ENCODE measurements around the gene TGFBR1.

TGFBR1 gene

DNA sequence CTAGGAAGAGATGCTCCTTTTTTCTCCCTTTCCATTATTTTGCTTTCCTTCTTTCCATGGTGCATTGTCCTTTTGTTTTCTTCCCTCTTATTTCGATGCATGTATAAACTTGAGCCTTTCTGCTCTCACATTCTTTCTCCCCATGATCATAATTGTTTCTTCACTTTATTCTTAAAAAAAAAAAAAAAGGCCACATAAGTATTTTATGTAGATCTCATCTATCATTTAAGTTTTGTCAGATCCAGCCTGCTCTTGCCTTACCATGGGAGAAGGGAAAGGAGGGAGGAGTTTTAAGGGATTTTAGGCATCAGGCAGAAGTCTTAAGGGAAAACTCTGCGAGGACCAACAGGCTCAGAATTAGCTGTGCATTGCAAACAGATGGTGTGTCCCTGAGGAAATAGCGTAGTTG, 11.1 kb downstream of the TGFBR1 start:
- no peak overlapping the region for H3K4me3 Mint-ChIP-seq
- no peak for DNase-seq (ENCODE audit: low spot score in 2 of 2)
- peaks cover 77% of the 10 kb centered on the region for H3K4me1 Mint-ChIP-seq
- H3K9me3 Mint-ChIP-seq = no peaks in the 10 kb centered on the region
- H3K27ac Mint-ChIP-seq (ENCODE audit: low read depth) = peak overlapping the region; percentile 19
- H3K36me3 Mint-ChIP-seq (ENCODE audit: insufficient read depth) = peaks cover 11% of the 10 kb centered on the region
- ATAC-seq (replicated peaks; ENCODE audit: extremely low read depth, poor library complexity, severe bottlenecking) = no peak
- H3K27me3 Mint-ChIP-seq = no peaks in the 10 kb centered on the region

DNA sequence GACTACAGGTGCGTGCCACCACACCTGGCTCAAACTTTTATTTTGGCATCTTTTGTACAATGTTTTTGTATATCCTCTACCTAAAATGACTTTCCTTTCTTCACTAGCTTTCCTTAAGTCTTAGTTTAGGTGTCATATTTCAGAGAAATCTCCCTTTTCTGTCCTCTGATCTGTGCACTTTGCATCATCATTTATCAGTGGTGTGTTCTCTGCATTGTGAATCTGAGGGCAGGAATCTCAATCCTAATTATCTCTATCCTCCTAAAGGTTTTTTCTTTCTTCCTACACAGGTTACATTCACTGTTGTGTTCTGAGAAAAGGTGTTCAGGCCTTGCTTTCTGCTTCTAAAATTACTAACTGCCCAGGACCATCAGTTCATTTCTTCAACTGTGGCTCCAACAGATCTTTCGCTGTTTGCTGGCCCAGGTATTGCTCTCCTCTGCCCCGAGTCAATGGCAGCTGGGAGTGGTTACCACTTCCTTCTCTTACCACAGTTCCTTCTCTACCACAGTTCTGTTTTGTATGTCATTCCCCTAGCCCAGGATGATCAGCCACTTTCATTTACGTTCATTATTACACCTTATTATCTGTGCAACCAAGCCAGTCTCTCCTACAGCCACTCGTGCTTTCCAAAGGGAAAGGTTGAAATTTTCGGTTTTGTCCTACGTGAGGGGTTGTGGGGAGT, 14.0 kb downstream of the TGFBR1 start:
- DNase-seq (ENCODE audit: low spot score in 2 of 2) = peak in 1 of 2 donors; percentile 35

GRCh38 chr9:99119976-99120655, 15.2 kb downstream of the TGFBR1 start:
- Mint-ChIP-seq H3K36me3 (ENCODE audit: insufficient read depth) (peaks cover 5% of the 10 kb centered on the region), H3K27ac (ENCODE audit: low read depth) (peak overlapping the region; percentile 55), H3K9me3 (no peaks in the 10 kb centered on the region), H3K4me3 (peak overlapping the region; percentile 70), H3K27me3 (no peaks in the 10 kb centered on the region), H3K4me1 (peaks cover 69% of the 10 kb centered on the region)
- ATAC-seq (replicated peaks; ENCODE audit: extremely low read depth, poor library complexity, severe bottlenecking) (no peak), DNase-seq (ENCODE audit: low spot score in 2 of 2) (no peak)

More for the DNA sequence above, 14.0 kb downstream of the TGFBR1 start:
- peak overlapping the region; percentile 70 for H3K4me3 Mint-ChIP-seq
- peak; percentile 98 for ATAC-seq (replicated peaks; ENCODE audit: extremely low read depth, poor library complexity, severe bottlenecking)
- peak overlapping the region; percentile 55 for H3K27ac Mint-ChIP-seq (ENCODE audit: low read depth)
- H3K4me1 Mint-ChIP-seq = peaks cover 71% of the 10 kb centered on the region
- no peaks in the 10 kb centered on the region for H3K9me3 Mint-ChIP-seq
- peaks cover 5% of the 10 kb centered on the region for H3K36me3 Mint-ChIP-seq (ENCODE audit: insufficient read depth)
- H3K27me3 Mint-ChIP-seq = no peaks in the 10 kb centered on the region

DNA sequence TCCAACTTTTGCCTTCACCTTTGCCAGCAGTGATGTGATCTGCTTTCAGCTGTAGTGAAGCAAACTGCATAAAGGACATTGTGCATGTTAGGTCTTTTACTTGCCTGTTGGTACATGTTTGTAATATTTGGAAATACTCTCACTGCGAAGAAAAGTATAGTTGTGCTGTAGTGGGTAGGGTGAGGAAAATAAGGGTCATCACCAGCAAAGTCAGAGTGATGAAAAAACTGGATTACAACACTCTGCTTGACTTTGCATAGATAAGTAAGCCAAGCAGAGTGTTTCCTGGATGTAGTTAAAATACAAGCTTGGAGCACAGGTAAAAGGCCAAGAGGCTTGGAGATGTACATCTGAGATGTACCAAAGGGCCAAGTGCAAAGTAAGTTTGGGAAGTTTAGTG, 16.7 kb downstream of the TGFBR1 start:
- H3K4me1 Mint-ChIP-seq = peaks cover 67% of the 10 kb centered on the region
- DNase-seq (ENCODE audit: low spot score in 2 of 2) = no peak

DNA sequence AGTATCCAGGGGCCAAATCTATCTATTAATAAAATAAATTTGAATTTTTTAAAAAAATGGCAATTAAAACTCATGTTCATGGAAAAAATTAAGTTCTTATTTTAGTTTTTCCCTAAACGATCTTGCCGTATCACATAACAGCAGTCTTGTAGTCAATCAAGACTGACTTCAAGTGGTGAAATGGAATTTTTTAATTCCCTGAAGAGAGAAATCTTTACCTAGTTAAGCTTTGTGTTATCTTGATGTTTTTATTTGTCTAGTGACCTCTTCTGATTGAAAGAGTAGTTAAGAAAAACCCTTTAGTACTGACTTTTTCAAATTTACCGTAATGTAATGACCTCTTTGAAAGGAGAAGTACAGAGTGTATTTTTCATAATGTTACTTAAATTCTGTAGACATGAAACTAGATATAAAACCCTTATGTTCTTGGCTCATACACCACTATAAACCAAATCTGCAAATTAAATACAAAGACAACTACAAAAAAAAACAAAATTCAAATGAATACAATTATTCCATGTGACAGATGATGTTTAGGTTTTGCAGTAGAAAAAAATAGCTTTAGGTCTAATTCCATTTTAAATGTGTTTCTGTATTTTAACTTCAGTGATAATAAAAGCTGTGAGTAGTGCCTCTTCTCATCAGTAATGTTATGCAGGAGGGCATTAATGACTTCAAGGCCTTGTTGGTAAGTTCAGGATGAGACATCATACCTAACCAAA, 19.8 kb downstream of the TGFBR1 start:
- Mint-ChIP-seq H3K4me1 (peaks cover 78% of the 10 kb centered on the region), H3K4me3 (no peak overlapping the region), H3K27ac (ENCODE audit: low read depth) (no peak overlapping the region), H3K36me3 (ENCODE audit: insufficient read depth) (peaks cover 5% of the 10 kb centered on the region), H3K27me3 (no peaks in the 10 kb centered on the region), H3K9me3 (no peaks in the 10 kb centered on the region)
- no peak for ATAC-seq (replicated peaks; ENCODE audit: extremely low read depth, poor library complexity, severe bottlenecking)
- DNase-seq (ENCODE audit: low spot score in 2 of 2) = no peak

More for the DNA sequence above, 16.7 kb downstream of the TGFBR1 start:
- Mint-ChIP-seq H3K9me3 (no peaks in the 10 kb centered on the region), H3K36me3 (ENCODE audit: insufficient read depth) (peaks cover 5% of the 10 kb centered on the region), H3K27ac (ENCODE audit: low read depth) (peak overlapping the region; percentile 9), H3K27me3 (no peaks in the 10 kb centered on the region), H3K4me3 (peak overlapping the region; percentile 21)
- no peak for ATAC-seq (replicated peaks; ENCODE audit: extremely low read depth, poor library complexity, severe bottlenecking)

DNA sequence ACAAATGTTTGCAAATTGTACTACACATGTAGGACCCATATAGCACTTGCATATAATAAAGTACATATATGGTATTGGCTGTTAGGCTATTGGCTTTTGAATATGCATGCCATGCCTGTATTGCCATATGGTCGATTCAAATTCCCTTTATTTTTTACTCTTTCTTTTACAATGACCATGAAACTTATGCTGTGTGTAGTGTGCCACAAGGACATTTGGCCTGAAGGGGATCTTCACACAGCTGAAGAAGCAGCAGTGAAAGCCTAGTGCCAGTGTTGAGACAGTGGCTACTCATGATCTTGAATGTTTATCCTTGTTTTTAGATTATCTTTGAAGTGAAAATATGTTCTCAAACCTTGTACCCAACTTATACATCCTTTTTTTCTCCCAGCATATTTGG, 20.5 kb downstream of the TGFBR1 start:
- no peak overlapping the region for H3K4me3 Mint-ChIP-seq
- no peak for DNase-seq (ENCODE audit: low spot score in 2 of 2)
- no peak for ATAC-seq (replicated peaks; ENCODE audit: extremely low read depth, poor library complexity, severe bottlenecking)
- H3K9me3 Mint-ChIP-seq = no peaks in the 10 kb centered on the region
- H3K27ac Mint-ChIP-seq (ENCODE audit: low read depth) = peak overlapping the region; percentile 16
- no peaks in the 10 kb centered on the region for H3K27me3 Mint-ChIP-seq
- peaks cover 78% of the 10 kb centered on the region for H3K4me1 Mint-ChIP-seq
- peaks cover 10% of the 10 kb centered on the region for H3K36me3 Mint-ChIP-seq (ENCODE audit: insufficient read depth)

- H3K27ac Mint-ChIP-seq (ENCODE audit: low read depth) = no peak overlapping the region
- ATAC-seq (replicated peaks; ENCODE audit: extremely low read depth, poor library complexity, severe bottlenecking) (no peak), DNase-seq (ENCODE audit: low spot score in 2 of 2) (no peak)
- H3K9me3 Mint-ChIP-seq = no peaks in the 10 kb centered on the region
- peaks cover 78% of the 10 kb centered on the region for H3K4me1 Mint-ChIP-seq
- no peaks in the 10 kb centered on the region for H3K27me3 Mint-ChIP-seq
- H3K4me3 Mint-ChIP-seq = no peak overlapping the region
- peaks cover 15% of the 10 kb centered on the region for H3K36me3 Mint-ChIP-seq (ENCODE audit: insufficient read depth)
These were observed 21.4 kb downstream of the TGFBR1 start for GRCh38 chr9:99126312-99126711.

GRCh38 chr9:99127356-99128132, 22.6 kb downstream of the TGFBR1 start:
- H3K4me3 Mint-ChIP-seq = peak overlapping the region; percentile 23
- H3K36me3 Mint-ChIP-seq (ENCODE audit: insufficient read depth) = peaks cover 25% of the 10 kb centered on the region
- peaks cover 80% of the 10 kb centered on the region for H3K4me1 Mint-ChIP-seq
- no peaks in the 10 kb centered on the region for H3K27me3 Mint-ChIP-seq
- no peaks in the 10 kb centered on the region for H3K9me3 Mint-ChIP-seq
- no peak overlapping the region for H3K27ac Mint-ChIP-seq (ENCODE audit: low read depth)
- DNase-seq (ENCODE audit: low spot score in 2 of 2) (no peak), ATAC-seq (replicated peaks; ENCODE audit: extremely low read depth, poor library complexity, severe bottlenecking) (no peak)

- peak overlapping the region; percentile 23 for H3K4me3 Mint-ChIP-seq
- DNase-seq (ENCODE audit: low spot score in 2 of 2) (no peak), ATAC-seq (replicated peaks; ENCODE audit: extremely low read depth, poor library complexity, severe bottlenecking) (no peak)
These were observed 23.2 kb downstream of the TGFBR1 start for GRCh38 chr9:99128133-99128406.

GRCh38 chr9:99129091-99129490, 24.2 kb downstream of the TGFBR1 start:
- H3K9me3 Mint-ChIP-seq = no peaks in the 10 kb centered on the region
- DNase-seq (ENCODE audit: low spot score in 2 of 2) = no peak
- H3K4me3 Mint-ChIP-seq = no peak overlapping the region
- no peak overlapping the region for H3K27ac Mint-ChIP-seq (ENCODE audit: low read depth)
- H3K36me3 Mint-ChIP-seq (ENCODE audit: insufficient read depth) = peaks cover 31% of the 10 kb centered on the region
- H3K27me3 Mint-ChIP-seq = no peaks in the 10 kb centered on the region
- no peak for ATAC-seq (replicated peaks; ENCODE audit: extremely low read depth, poor library complexity, severe bottlenecking)
- peaks cover 84% of the 10 kb centered on the region for H3K4me1 Mint-ChIP-seq

More at GRCh38 chr9:99128133-99128406, 23.2 kb downstream of the TGFBR1 start:
- H3K9me3 Mint-ChIP-seq = no peaks in the 10 kb centered on the region
- H3K27me3 Mint-ChIP-seq = no peaks in the 10 kb centered on the region
- H3K4me1 Mint-ChIP-seq = peaks cover 85% of the 10 kb centered on the region
- H3K27ac Mint-ChIP-seq (ENCODE audit: low read depth) = no peak overlapping the region
- H3K36me3 Mint-ChIP-seq (ENCODE audit: insufficient read depth) = peaks cover 25% of the 10 kb centered on the region

GRCh38 chr9:99130069-99130468, 25.2 kb downstream of the TGFBR1 start:
- DNase-seq (ENCODE audit: low spot score in 2 of 2) = no peak
- no peaks in the 10 kb centered on the region for H3K9me3 Mint-ChIP-seq
- no peaks in the 10 kb centered on the region for H3K27me3 Mint-ChIP-seq
- H3K27ac Mint-ChIP-seq (ENCODE audit: low read depth) = no peak overlapping the region
- no peak for ATAC-seq (replicated peaks; ENCODE audit: extremely low read depth, poor library complexity, severe bottlenecking)
- peaks cover 34% of the 10 kb centered on the region for H3K36me3 Mint-ChIP-seq (ENCODE audit: insufficient read depth)
- H3K4me3 Mint-ChIP-seq = no peak overlapping the region
- H3K4me1 Mint-ChIP-seq = peaks cover 86% of the 10 kb centered on the region

- H3K36me3 Mint-ChIP-seq (ENCODE audit: insufficient read depth) = peaks cover 36% of the 10 kb centered on the region
- H3K27me3 Mint-ChIP-seq = no peaks in the 10 kb centered on the region
- peaks cover 83% of the 10 kb centered on the region for H3K4me1 Mint-ChIP-seq
- ATAC-seq (replicated peaks; ENCODE audit: extremely low read depth, poor library complexity, severe bottlenecking) (no peak), DNase-seq (ENCODE audit: low spot score in 2 of 2) (no peak)
- H3K9me3 Mint-ChIP-seq = no peaks in the 10 kb centered on the region
- H3K27ac Mint-ChIP-seq (ENCODE audit: low read depth) = no peak overlapping the region
- no peak overlapping the region for H3K4me3 Mint-ChIP-seq
These were observed 28.2 kb downstream of the TGFBR1 start for GRCh38 chr9:99133145-99133544.

Data from central memory CD8-positive, alpha-beta T cell (primary cell).